Measurements from ENCODE around the gene RPL39.
A peak's percentile ranks its signal among the peaks of the same experiment; 100 is the strongest.
"Not testable (repeated sequence)": the region's sequence is repeated elsewhere in the genome, so short reads cannot be mapped to it uniquely, and the experiment has no call there.

The RPL39 gene

DNA sequence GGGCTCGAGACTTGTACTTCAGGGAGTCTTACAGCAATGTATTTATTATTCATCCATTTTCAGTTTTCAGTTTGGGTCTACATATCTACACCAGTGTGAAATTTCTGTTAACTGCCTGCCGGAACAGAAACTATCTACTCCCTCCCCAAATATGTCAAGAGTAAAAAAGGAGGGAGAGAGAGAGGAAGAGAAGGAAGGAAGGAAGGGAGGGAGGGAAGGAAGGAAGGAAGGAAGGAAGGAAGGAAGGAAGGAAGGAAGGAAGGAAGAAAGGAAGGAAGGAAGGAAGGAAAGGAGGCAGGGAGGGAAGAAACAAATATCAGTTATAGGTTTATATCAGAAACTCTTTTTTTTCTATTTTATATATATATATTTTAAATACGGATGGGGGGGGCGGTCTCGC is 12.6 kb downstream of the RPL39 start:
- H3K9me3 ChIP-seq (ENCODE audit: control insufficient read depth, low read length) = no peaks in the 10 kb centered on the region
- H3K36me3 ChIP-seq (ENCODE audit: control insufficient read depth, insufficient read depth, low read length) = no peaks in the 10 kb centered on the region
- no peak overlapping the region for H3K9ac ChIP-seq
- H2AFZ ChIP-seq = no peak overlapping the region
- H3K4me2 ChIP-seq (ENCODE audit: low read length) = no peak overlapping the region
- no peaks in the 10 kb centered on the region for H3K4me1 ChIP-seq
- no peaks in the 10 kb centered on the region for H3K27me3 ChIP-seq (ENCODE audit: control insufficient read depth, insufficient read depth, low read length)
- no peak overlapping the region for H3K27ac ChIP-seq
- no peak overlapping the region for H3K4me3 ChIP-seq (ENCODE audit: low read depth, low read length)
- H3K79me2 ChIP-seq = no peaks in the 10 kb centered on the region
- TF ChIP-seq, protein P1, sequence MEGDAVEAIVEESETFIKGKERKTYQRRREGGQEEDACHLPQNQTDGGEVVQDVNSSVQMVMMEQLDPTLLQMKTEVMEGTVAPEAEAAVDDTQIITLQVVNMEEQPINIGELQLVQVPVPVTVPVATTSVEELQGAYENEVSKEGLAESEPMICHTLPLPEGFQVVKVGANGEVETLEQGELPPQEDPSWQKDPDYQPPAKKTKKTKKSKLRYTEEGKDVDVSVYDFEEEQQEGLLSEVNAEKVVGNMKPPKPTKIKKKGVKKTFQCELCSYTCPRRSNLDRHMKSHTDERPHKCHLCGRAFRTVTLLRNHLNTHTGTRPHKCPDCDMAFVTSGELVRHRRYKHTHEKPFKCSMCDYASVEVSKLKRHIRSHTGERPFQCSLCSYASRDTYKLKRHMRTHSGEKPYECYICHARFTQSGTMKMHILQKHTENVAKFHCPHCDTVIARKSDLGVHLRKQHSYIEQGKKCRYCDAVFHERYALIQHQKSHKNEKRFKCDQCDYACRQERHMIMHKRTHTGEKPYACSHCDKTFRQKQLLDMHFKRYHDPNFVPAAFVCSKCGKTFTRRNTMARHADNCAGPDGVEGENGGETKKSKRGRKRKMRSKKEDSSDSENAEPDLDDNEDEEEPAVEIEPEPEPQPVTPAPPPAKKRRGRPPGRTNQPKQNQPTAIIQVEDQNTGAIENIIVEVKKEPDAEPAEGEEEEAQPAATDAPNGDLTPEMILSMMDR (IDR thresholded peaks at IDR 0.05) = no peak

DNA sequence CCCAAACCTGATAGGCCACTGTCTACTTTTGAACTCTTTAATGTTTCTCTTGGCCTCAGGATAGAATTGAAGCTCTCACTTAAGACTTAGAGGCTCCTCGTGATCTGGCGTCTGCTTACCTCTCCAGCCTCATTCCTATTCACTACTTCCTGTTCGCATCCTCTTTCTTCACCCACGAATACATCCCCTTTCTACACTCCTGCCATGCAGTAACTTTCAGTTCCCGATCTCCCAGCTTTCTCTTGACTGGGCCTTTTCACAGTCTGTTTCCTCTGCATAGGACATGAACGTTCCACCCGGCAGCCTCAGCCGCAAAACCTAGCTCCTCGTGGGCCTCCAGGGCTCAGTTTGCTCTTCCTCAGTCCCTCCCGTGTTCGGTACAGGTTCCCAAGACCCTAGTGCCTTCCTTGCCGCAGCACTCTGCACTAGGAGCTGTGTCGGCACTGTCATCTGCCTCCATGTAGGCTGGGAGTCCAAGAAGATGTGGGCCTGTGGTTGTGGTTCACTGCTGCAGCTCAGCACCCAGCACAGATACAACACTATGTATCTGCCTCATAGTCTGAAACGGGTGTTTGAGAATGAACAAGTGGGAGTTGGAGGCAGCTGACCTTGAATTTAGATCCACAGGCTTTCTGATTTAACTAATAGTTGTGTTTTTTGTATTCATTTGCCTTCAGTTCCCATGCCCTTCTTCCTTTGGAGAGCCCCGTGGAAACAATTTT is 15.8 kb downstream of the RPL39 start:
- H3K36me3 ChIP-seq (ENCODE audit: control insufficient read depth, insufficient read depth, low read length) = no peaks in the 10 kb centered on the region
- no peaks in the 10 kb centered on the region for H3K9me3 ChIP-seq (ENCODE audit: control insufficient read depth, low read length)
- no peak overlapping the region for H3K9ac ChIP-seq
- H2AFZ ChIP-seq = no peak overlapping the region
- TF ChIP-seq, protein P1 (IDR thresholded peaks at IDR 0.05) = no peak
- no peaks in the 10 kb centered on the region for H3K4me1 ChIP-seq
- no peaks in the 10 kb centered on the region for H3K79me2 ChIP-seq
- H3K4me3 ChIP-seq (ENCODE audit: low read depth, low read length) = no peak overlapping the region
- no peak overlapping the region for H3K27ac ChIP-seq
- no peak overlapping the region for H3K4me2 ChIP-seq (ENCODE audit: low read length)
- H3K27me3 ChIP-seq (ENCODE audit: control insufficient read depth, insufficient read depth, low read length) = no peaks in the 10 kb centered on the region

DNA sequence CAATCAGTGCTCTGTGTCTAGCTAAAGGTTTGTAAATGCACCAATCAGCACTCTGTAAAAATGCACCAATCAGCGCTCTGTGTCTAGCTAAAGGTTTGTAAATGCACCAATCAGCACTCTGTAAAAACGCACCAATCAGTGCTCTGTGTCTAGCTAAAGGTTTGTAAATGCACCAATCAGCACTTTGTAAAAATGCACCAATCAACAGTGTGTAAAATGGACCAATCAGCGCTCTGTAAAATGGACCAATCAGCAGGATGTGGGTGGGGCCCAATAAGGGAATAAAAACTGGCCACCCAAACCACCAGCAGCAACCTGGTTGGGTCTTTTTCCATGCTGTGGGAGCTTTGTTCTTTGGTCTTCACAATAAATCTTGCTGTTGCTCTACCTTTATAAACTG is 22.0 kb downstream of the RPL39 start:
- not testable (repeated sequence) for H3K9ac ChIP-seq; H3K36me3 ChIP-seq (ENCODE audit: control insufficient read depth, insufficient read depth, low read length); H3K27ac ChIP-seq; H2AFZ ChIP-seq; H3K4me2 ChIP-seq (ENCODE audit: low read length); H3K79me2 ChIP-seq; H3K27me3 ChIP-seq (ENCODE audit: control insufficient read depth, insufficient read depth, low read length); H3K4me1 ChIP-seq; H3K9me3 ChIP-seq (ENCODE audit: control insufficient read depth, low read length); H3K4me3 ChIP-seq (ENCODE audit: low read depth, low read length)

- H3K9ac ChIP-seq; H3K36me3 ChIP-seq (ENCODE audit: control insufficient read depth, insufficient read depth, low read length); H3K9me3 ChIP-seq (ENCODE audit: control insufficient read depth, low read length); H3K79me2 ChIP-seq; H2AFZ ChIP-seq; H3K4me1 ChIP-seq; H3K27ac ChIP-seq; H3K4me2 ChIP-seq (ENCODE audit: low read length); H3K27me3 ChIP-seq (ENCODE audit: control insufficient read depth, insufficient read depth, low read length); H3K4me3 ChIP-seq (ENCODE audit: low read depth, low read length): not testable (repeated sequence)
Measured at GRCh38 chrX:119768436-119768835, 23.0 kb downstream of the RPL39 start.

- Histone ChIP-seq H3K4me3 (ENCODE audit: low read depth, low read length) (no peak overlapping the region), H3K4me2 (ENCODE audit: low read length) (no peak overlapping the region), H3K27ac (no peak overlapping the region), H3K4me1 (no peaks in the 10 kb centered on the region), H3K79me2 (no peaks in the 10 kb centered on the region), H3K27me3 (ENCODE audit: control insufficient read depth, insufficient read depth, low read length) (no peaks in the 10 kb centered on the region), H3K9me3 (ENCODE audit: control insufficient read depth, low read length) (no peaks in the 10 kb centered on the region), H3K9ac (no peak overlapping the region), H3K36me3 (ENCODE audit: control insufficient read depth, insufficient read depth, low read length) (no peaks in the 10 kb centered on the region), H2AFZ (no peak overlapping the region)
- TF ChIP-seq, protein P1 (IDR thresholded peaks at IDR 0.05) = no peak
Measured at GRCh38 chrX:119763836-119764387, 27.5 kb downstream of the RPL39 start.

DNA sequence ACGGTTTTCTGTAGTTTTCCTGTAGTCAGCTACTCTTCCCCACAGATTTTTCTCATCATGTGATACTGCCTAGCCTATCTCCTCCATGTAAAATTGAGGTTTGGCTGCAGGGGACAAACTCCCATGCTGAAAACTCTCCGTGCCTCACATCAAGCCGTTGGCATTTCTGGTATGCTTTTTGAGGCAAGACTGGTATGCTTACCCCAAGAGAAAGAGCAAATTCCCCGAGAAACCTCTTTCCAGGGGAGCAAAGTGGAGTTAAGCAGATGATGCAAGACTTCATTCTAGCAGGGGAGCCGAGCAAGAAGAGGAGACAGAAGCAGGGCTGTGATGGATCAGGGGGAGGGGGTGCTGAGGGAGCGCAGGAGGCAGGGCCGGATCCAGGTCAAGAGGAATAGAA is 28.2 kb downstream of the RPL39 start:
- Histone ChIP-seq H3K9me3 (ENCODE audit: control insufficient read depth, low read length) (no peaks in the 10 kb centered on the region), H3K9ac (no peak overlapping the region), H3K4me2 (ENCODE audit: low read length) (no peak overlapping the region), H2AFZ (peak overlapping the region; percentile 38), H3K4me3 (ENCODE audit: low read depth, low read length) (no peak overlapping the region), H3K79me2 (no peaks in the 10 kb centered on the region), H3K4me1 (no peaks in the 10 kb centered on the region), H3K27me3 (ENCODE audit: control insufficient read depth, insufficient read depth, low read length) (no peaks in the 10 kb centered on the region), H3K27ac (no peak overlapping the region), H3K36me3 (ENCODE audit: control insufficient read depth, insufficient read depth, low read length) (no peaks in the 10 kb centered on the region)
- TF ChIP-seq, protein P1 (IDR thresholded peaks at IDR 0.05) = no peak
